ENCODE results near the gene GRM7.

GRM7 gene

DNA sequence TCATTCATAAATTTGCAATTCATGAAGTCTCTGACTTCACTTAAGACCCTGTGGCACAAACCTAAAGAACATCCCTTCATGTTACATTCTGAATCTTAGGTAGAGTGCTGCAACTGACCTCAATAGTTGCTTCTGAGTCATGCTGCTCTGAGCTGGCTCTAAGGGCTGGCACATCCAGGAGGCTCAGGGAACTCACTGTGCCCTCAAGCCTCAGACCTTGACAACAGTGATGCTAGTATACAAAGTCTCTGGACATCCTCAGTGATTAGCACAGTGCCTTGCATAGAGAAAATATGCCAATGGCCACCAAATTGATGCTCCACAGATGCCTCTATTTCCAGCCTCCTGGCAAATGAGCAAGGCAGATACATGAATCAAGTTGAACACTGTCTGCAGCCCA, 899.8 kb downstream of the GRM7 start:
- Histone ChIP-seq H3K27ac (ENCODE audit: low read length) (no peak overlapping the region), H3K36me3 (replicated peaks; ENCODE audit: insufficient read depth, low read length) (no peaks in the 10 kb centered on the region), H2AFZ (ENCODE audit: low read length) (no peak overlapping the region), H3K9me3 (replicated peaks; ENCODE audit: insufficient read depth, low read length) (no peaks in the 10 kb centered on the region), H3K9ac (ENCODE audit: low read length) (no peak overlapping the region), H3K9me2 (replicated peaks; ENCODE audit: insufficient read depth, low read length) (no peaks in the 10 kb centered on the region), H3K79me2 (ENCODE audit: low read length) (no peaks in the 10 kb centered on the region), H3F3A (ENCODE audit: insufficient read depth, low read length) (no peaks in the 10 kb centered on the region), H3K4me3 (ENCODE audit: low read length) (no peak overlapping the region), H3K4me2 (ENCODE audit: low read depth, low read length) (no peak overlapping the region), H3K27me3 (replicated peaks; ENCODE audit: insufficient read depth, low read length) (no peaks in the 10 kb centered on the region), H3K4me1 (ENCODE audit: low read length) (no peaks in the 10 kb centered on the region), H4K20me1 (ENCODE audit: insufficient read depth, low read length) (no peaks in the 10 kb centered on the region)
- no peak for TF ChIP-seq EZH2phosphoT487 (IDR thresholded peaks at IDR 0.05; ENCODE audit: low read length)
- TF ChIP-seq EZH2 (optimal IDR thresholded peaks at IDR 0.05; ENCODE audit: low read depth, low read length), result no peak
- TF ChIP-seq, protein P1, sequence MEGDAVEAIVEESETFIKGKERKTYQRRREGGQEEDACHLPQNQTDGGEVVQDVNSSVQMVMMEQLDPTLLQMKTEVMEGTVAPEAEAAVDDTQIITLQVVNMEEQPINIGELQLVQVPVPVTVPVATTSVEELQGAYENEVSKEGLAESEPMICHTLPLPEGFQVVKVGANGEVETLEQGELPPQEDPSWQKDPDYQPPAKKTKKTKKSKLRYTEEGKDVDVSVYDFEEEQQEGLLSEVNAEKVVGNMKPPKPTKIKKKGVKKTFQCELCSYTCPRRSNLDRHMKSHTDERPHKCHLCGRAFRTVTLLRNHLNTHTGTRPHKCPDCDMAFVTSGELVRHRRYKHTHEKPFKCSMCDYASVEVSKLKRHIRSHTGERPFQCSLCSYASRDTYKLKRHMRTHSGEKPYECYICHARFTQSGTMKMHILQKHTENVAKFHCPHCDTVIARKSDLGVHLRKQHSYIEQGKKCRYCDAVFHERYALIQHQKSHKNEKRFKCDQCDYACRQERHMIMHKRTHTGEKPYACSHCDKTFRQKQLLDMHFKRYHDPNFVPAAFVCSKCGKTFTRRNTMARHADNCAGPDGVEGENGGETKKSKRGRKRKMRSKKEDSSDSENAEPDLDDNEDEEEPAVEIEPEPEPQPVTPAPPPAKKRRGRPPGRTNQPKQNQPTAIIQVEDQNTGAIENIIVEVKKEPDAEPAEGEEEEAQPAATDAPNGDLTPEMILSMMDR (IDR thresholded peaks at IDR 0.05; ENCODE audit: low read length), result no peak
- no peak for DNase-seq

DNA sequence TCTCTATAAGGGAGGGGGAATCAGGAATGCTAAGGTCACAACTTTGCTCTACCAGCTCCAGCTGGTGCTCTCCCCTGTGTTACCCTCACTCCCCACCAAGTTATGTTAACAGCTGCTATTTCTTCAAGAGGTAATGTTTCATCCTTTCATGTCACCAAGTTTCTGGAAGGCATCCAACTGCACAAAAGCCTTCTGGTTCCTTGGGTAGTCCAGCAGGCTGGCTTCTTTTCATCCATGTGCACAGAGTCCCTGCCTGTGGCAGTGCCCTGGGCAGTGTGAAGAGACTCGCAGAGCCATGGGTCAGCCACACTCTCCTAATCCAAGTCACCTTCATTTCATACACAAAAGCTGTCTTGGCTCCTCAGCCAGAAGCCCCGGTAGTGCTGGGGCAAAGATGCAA, 903.2 kb downstream of the GRM7 start:
- Histone ChIP-seq H3K4me2 (ENCODE audit: low read depth, low read length) (no peak overlapping the region), H3K4me3 (ENCODE audit: low read length) (no peak overlapping the region), H3K79me2 (ENCODE audit: low read length) (no peaks in the 10 kb centered on the region), H2AFZ (ENCODE audit: low read length) (no peak overlapping the region), H3K4me1 (ENCODE audit: low read length) (no peaks in the 10 kb centered on the region), H3F3A (ENCODE audit: insufficient read depth, low read length) (no peaks in the 10 kb centered on the region), H4K20me1 (ENCODE audit: insufficient read depth, low read length) (no peaks in the 10 kb centered on the region), H3K9me2 (replicated peaks; ENCODE audit: insufficient read depth, low read length) (no peaks in the 10 kb centered on the region), H3K27me3 (replicated peaks; ENCODE audit: insufficient read depth, low read length) (no peaks in the 10 kb centered on the region), H3K36me3 (replicated peaks; ENCODE audit: insufficient read depth, low read length) (no peaks in the 10 kb centered on the region), H3K9ac (ENCODE audit: low read length) (no peak overlapping the region), H3K27ac (ENCODE audit: low read length) (no peak overlapping the region), H3K9me3 (replicated peaks; ENCODE audit: insufficient read depth, low read length) (no peaks in the 10 kb centered on the region)
- no peak for DNase-seq
- TF ChIP-seq EZH2phosphoT487 (IDR thresholded peaks at IDR 0.05; ENCODE audit: low read length), result no peak
- TF ChIP-seq EZH2 (optimal IDR thresholded peaks at IDR 0.05; ENCODE audit: low read depth, low read length), result no peak
- TF ChIP-seq, protein P1 (IDR thresholded peaks at IDR 0.05; ENCODE audit: low read length), result no peak

DNA sequence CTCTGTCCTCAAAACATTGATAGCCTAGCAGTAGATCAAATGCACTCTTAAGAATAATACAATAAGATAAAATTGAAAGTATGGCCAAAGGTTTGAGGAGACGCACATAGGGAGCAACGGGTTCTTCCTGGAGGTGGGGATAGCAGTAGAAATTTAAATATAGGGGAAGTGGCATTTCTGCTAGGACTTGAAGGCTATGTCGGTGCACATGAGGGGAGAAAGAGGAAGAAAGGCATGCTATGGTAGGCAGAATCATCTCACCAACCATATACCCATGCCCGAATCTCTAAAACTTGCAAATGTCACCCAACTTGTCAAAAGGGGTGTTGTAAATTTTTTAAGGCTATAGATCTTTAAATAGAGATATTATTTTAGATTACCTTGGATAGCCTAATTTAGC, 905.6 kb downstream of the GRM7 start:
- no peaks in the 10 kb centered on the region for H3K27me3 ChIP-seq (replicated peaks; ENCODE audit: insufficient read depth, low read length)
- H3K4me1 ChIP-seq (ENCODE audit: low read length), result no peaks in the 10 kb centered on the region
- no peak overlapping the region for H3K27ac ChIP-seq (ENCODE audit: low read length)
- H3K79me2 ChIP-seq (ENCODE audit: low read length), result no peaks in the 10 kb centered on the region
- H3K36me3 ChIP-seq (replicated peaks; ENCODE audit: insufficient read depth, low read length), result no peaks in the 10 kb centered on the region
- no peaks in the 10 kb centered on the region for H4K20me1 ChIP-seq (ENCODE audit: insufficient read depth, low read length)
- no peaks in the 10 kb centered on the region for H3F3A ChIP-seq (ENCODE audit: insufficient read depth, low read length)
- no peak overlapping the region for H3K4me2 ChIP-seq (ENCODE audit: low read depth, low read length)
- H3K4me3 ChIP-seq (ENCODE audit: low read length), result no peak overlapping the region
- no peak for DNase-seq
- H3K9me3 ChIP-seq (replicated peaks; ENCODE audit: insufficient read depth, low read length), result no peaks in the 10 kb centered on the region
- H3K9ac ChIP-seq (ENCODE audit: low read length), result no peak overlapping the region
- TF ChIP-seq EZH2 (optimal IDR thresholded peaks at IDR 0.05; ENCODE audit: low read depth, low read length) (no peak), EZH2phosphoT487 (IDR thresholded peaks at IDR 0.05; ENCODE audit: low read length) (no peak)
- TF ChIP-seq, protein P1 (IDR thresholded peaks at IDR 0.05; ENCODE audit: low read length), result no peak
- no peak overlapping the region for H2AFZ ChIP-seq (ENCODE audit: low read length)
- H3K9me2 ChIP-seq (replicated peaks; ENCODE audit: insufficient read depth, low read length), result no peaks in the 10 kb centered on the region
